GM23338 (cell line): Measurements from ENCODE around the gene TUBG2. TPM values are rescaled to one million over a fixed set of nuclear protein-coding genes. Genes with fewer than 3 reads are reported as not detected.
A peak's percentile ranks its signal among the peaks of the same experiment; 100 is the strongest.

ENCODE experiments used
- ATAC-seq: fragments of 200-7000 bp; cut with Tn5 transposase; 3 replicates; pipeline ENCODE4 v1.9.1; 2020
- DNase-seq: peaks from one replicate; pipeline ENCODE4 v3.0.0-alpha.2; 2015; ENCODE audit warnings: low spot score
- H2AFZ ChIP-seq: fragments of 200-600 bp; sonication (generic); 2 replicates; pipeline ENCODE4 v1.8.0; 2016; ENCODE audit warnings: antibody characterized with exemption, mild to moderate bottlenecking, moderate library complexity
- H3F3A ChIP-seq: fragments of 200-600 bp; sonication (generic); replicated peaks from 2 replicates; pipeline ENCODE4 v1.8.0; 2017; ENCODE audit warnings: antibody characterized with exemption, mixed run types, low read depth
- H3K27ac ChIP-seq: fragments of 200-600 bp; sonication (generic); 2 replicates; pipeline ENCODE4 v1.6.1; 2016; ENCODE audit warnings: low read depth
- H3K27me3 ChIP-seq: fragments of 200-600 bp; sonication (generic); 2 replicates; pipeline ENCODE4 v1.8.0; 2016; ENCODE audit warnings: mild to moderate bottlenecking, mixed run types, moderate library complexity; ENCODE audit not compliant: insufficient read depth
- H3K36me3 ChIP-seq: fragments of 200-600 bp; sonication (generic); 2 replicates; pipeline ENCODE4 v1.8.0; 2016; ENCODE audit warnings: mild to moderate bottlenecking; ENCODE audit not compliant: insufficient read depth
- H3K4me1 ChIP-seq: fragments of 200-600 bp; sonication (generic); 2 replicates; pipeline ENCODE4 v1.8.0; 2016; ENCODE audit warnings: mild to moderate bottlenecking, moderate library complexity; ENCODE audit not compliant: insufficient read depth
- H3K4me2 ChIP-seq: fragments of 200-600 bp; sonication (generic); 2 replicates; pipeline ENCODE4 v1.7.1; 2017; ENCODE audit warnings: mixed run types
- H3K4me3 ChIP-seq: fragments of 200-600 bp; sonication (generic); 2 replicates; pipeline ENCODE4 v1.6.1; 2016; ENCODE audit warnings: mixed run types
- H3K79me2 ChIP-seq: fragments of 200-600 bp; sonication (generic); replicated peaks from 2 replicates; pipeline ENCODE4 v1.8.0; 2017; ENCODE audit warnings: mild to moderate bottlenecking; ENCODE audit not compliant: insufficient read depth
- H3K9me2 ChIP-seq: fragments of 200-600 bp; sonication (generic); 2 replicates; pipeline ENCODE4 v1.8.0; 2017; ENCODE audit not compliant: insufficient read depth
- H4K20me1 ChIP-seq: fragments of 200-600 bp; sonication (generic); replicated peaks from 2 replicates; pipeline ENCODE4 v1.8.0; 2017; ENCODE audit warnings: mild to moderate bottlenecking; ENCODE audit not compliant: insufficient read depth
- H3K27ac Mint-ChIP-seq: 2 replicates; pipeline ENCODE4 v1.8.0; 2020; ENCODE audit warnings: inconsistent platforms, mild to moderate bottlenecking, moderate library complexity, mixed read lengths
- H3K27me3 Mint-ChIP-seq: 3 replicates; pipeline ENCODE4 v1.8.0; 2022; ENCODE audit warnings: low read depth, mild to moderate bottlenecking, moderate library complexity, mixed read lengths, inconsistent platforms; ENCODE audit not compliant: insufficient read depth, poor library complexity
- H3K36me3 Mint-ChIP-seq: 3 replicates; pipeline ENCODE4 v1.8.0; 2021; ENCODE audit warnings: low read depth, mild to moderate bottlenecking, inconsistent platforms, moderate library complexity, mixed read lengths
- H3K4me1 Mint-ChIP-seq: 3 replicates; pipeline ENCODE4 v1.8.0; 2020; ENCODE audit warnings: mild to moderate bottlenecking, inconsistent platforms, mixed read lengths
- H3K4me3 Mint-ChIP-seq: 3 replicates; pipeline ENCODE4 v1.8.0; 2021; ENCODE audit warnings: moderate library complexity, mild to moderate bottlenecking, inconsistent platforms, mixed read lengths
- H3K9me3 Mint-ChIP-seq: 3 replicates; pipeline ENCODE4 v1.8.0; 2020; ENCODE audit warnings: moderate library complexity, mild to moderate bottlenecking, inconsistent platforms, mixed read lengths
- CREB1 ChIP-seq: fragments of 250-450 bp; sonication (Bioruptor Pico); IDR thresholded peaks from 2 replicates; pipeline ENCODE4 v1.5.0; 2020; ENCODE audit warnings: low read depth, mild to moderate bottlenecking, moderate library complexity
- EZH2 ChIP-seq: fragments of 200-600 bp; sonication (generic); IDR thresholded peaks from one replicate; pipeline ENCODE4 v1.8.0; 2017; ENCODE audit warnings: antibody characterized with exemption, mild to moderate bottlenecking, low read depth; ENCODE audit not compliant: unreplicated experiment
- EZH2phosphoT487 ChIP-seq: fragments of 200-600 bp; sonication (generic); IDR thresholded peaks from one replicate; pipeline ENCODE4 v1.8.1; 2018; ENCODE audit warnings: antibody characterized with exemption; ENCODE audit not compliant: unreplicated experiment
- JUNB ChIP-seq: IDR thresholded peaks from one replicate; pipeline ENCODE4 v1.6.1; 2016; ENCODE audit warnings: antibody characterized with exemption; ENCODE audit not compliant: unreplicated experiment
- NANOG ChIP-seq: IDR thresholded peaks from 2 replicates; pipeline ENCODE4 v1.6.1; 2016; ENCODE audit warnings: antibody characterized with exemption, borderline replicate concordance
- POLR2AphosphoS5 ChIP-seq: IDR thresholded peaks from 2 replicates; pipeline ENCODE4 v1.6.1; 2016; ENCODE audit warnings: antibody characterized with exemption, low read depth
- STAT1 ChIP-seq: IDR thresholded peaks from one replicate; pipeline ENCODE4 v1.6.1; 2016; ENCODE audit warnings: antibody characterized with exemption; ENCODE audit not compliant: unreplicated experiment
- ZNF114 ChIP-seq: fragments of 250-450 bp; sonication (Bioruptor Pico); IDR thresholded peaks from 2 replicates; pipeline ENCODE4 v1.5.0; 2020; ENCODE audit warnings: mild to moderate bottlenecking, moderate library complexity
- ZNF331 ChIP-seq: fragments of 250-450 bp; sonication (Bioruptor Pico); IDR thresholded peaks from 2 replicates; pipeline ENCODE4 v1.5.0; 2020; ENCODE audit warnings: low read depth, mild to moderate bottlenecking, moderate library complexity
- polyA plus RNA-seq: library from polyadenylated mRNA; unstranded; fragments of >200 nt; fragmentation: Nextera tagmentation; extraction: Ambion mirVana; gene quantifications from 2 replicates; pipeline ENCODE4 v1.2.1, GENCODE V29; 2016
- total RNA-seq: library from RNA; depleted of rRNA; stranded (reverse); fragments of >200 nt; shearing (Covaris generic); gene quantifications from 2 replicates; pipeline ENCODE4 v1.2.3, GENCODE V29; 2014
- TF ChIP-seq, protein P1 (sequence below): IDR thresholded peaks from one replicate; pipeline ENCODE4 v1.6.1; 2018; ENCODE audit warnings: antibody characterized with exemption; ENCODE audit not compliant: unreplicated experiment
- TF ChIP-seq, protein P2 (sequence below): IDR thresholded peaks from 2 replicates; pipeline ENCODE4 v1.6.1; 2016; ENCODE audit warnings: antibody characterized with exemption

Gene TUBG2
- total and polyA plus RNA-seq, 2 experiments from 2014 or later, result 18.2 to 19.0 TPM

DNA sequence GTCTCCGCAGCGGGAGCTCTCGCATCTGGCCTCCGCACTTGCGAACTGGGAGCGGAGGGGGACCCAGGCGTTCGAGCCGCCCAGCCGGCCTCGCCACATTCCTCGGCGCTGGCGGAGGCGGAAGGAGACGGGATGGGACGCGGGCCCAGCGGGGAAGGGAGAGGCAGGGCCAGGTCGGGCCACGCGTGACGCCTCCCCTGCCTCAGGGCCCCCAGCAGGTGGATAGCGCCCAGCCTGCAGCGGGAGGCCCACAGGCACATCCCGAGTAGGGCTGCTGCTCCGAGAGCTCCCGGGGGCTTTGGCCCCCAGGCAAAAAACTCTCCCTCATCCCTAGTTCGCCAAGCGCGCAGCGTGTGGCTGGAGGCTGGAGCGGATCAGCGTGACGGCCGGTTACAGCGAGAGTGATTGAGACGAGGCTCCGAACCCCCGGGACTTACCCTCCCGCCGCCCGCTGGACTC is 16.9 kb downstream of the TUBG2 start (continued):
- TF ChIP-seq, protein P1, sequence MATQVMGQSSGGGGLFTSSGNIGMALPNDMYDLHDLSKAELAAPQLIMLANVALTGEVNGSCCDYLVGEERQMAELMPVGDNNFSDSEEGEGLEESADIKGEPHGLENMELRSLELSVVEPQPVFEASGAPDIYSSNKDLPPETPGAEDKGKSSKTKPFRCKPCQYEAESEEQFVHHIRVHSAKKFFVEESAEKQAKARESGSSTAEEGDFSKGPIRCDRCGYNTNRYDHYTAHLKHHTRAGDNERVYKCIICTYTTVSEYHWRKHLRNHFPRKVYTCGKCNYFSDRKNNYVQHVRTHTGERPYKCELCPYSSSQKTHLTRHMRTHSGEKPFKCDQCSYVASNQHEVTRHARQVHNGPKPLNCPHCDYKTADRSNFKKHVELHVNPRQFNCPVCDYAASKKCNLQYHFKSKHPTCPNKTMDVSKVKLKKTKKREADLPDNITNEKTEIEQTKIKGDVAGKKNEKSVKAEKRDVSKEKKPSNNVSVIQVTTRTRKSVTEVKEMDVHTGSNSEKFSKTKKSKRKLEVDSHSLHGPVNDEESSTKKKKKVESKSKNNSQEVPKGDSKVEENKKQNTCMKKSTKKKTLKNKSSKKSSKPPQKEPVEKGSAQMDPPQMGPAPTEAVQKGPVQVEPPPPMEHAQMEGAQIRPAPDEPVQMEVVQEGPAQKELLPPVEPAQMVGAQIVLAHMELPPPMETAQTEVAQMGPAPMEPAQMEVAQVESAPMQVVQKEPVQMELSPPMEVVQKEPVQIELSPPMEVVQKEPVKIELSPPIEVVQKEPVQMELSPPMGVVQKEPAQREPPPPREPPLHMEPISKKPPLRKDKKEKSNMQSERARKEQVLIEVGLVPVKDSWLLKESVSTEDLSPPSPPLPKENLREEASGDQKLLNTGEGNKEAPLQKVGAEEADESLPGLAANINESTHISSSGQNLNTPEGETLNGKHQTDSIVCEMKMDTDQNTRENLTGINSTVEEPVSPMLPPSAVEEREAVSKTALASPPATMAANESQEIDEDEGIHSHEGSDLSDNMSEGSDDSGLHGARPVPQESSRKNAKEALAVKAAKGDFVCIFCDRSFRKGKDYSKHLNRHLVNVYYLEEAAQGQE, result no peak
- no peak for TF ChIP-seq NANOG

DNA sequence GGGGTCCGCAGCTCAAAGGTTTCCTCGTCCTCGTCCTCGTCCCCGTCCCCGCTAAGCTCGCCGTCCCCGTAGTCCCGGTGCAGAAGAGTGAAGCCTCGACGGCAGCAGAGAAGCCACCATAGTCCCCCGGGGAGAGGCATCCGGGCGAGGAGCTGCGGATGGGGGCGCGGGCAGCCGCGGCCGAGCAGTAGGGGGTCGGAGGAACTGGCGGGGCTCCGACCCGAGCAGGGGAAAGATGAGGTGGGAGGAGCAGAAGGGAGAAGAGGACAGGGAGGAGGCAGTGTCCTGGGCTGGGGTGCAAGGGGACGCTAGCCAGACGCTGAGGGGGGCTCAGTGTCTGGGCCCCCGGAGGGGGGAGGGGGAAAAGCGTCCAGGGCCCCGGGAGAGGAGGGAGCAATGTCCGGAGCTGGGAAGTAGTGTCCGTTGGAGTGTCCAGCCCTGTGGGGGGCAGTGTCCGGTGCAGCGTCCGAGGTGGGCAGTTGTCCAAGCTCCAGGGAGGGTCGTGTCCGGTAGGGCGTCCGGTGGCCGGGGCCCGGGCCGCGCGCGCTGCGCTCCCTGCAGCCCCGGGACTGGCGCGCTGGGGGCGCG is 17.4 kb downstream of the TUBG2 start, which contains the start of gene PLEKHH3:
TSS of gene PLEKHH3 (minus strand) at position 571 of the 588 bp plus-strand sequence. CDS start at position 140, 431 bp downstream.
- Histone ChIP-seq H3K4me1 (peaks cover 47% of the 10 kb centered on the region), H2AFZ (peak within 1 kb of the TSS; percentile 72; the same call in 1 of the 2 replicates), H3K4me3 (peak within 1 kb of the TSS; percentile 92), H4K20me1 (no peaks in the 10 kb centered on the region), H3F3A (peaks cover 38% of the 10 kb centered on the region), H3K9me2 (no peaks in the 10 kb centered on the region), H3K4me2 (peak within 1 kb of the TSS; percentile 98), H3K27ac (peak within 1 kb of the TSS; percentile 90), H3K36me3 (no peaks in the 10 kb centered on the region; the same call in 1 of the 2 replicates), H3K79me2 (peaks cover 7% of the 10 kb centered on the region; the same call in 1 of the 2 replicates), H3K27me3 (peaks cover 65% of the 10 kb centered on the region)
- ATAC-seq (no peak), DNase-seq (peak; percentile 66)
- H3K4me1 Mint-ChIP-seq, result peaks cover 38% of the 10 kb centered on the region
- H3K27me3 Mint-ChIP-seq, result peaks cover 62% of the 10 kb centered on the region
- peak within 1 kb of the TSS; percentile 92 for H3K27ac Mint-ChIP-seq
- peaks cover 3% of the 10 kb centered on the region; the same call in 1 of the 3 replicates for H3K9me3 Mint-ChIP-seq
- H3K4me3 Mint-ChIP-seq, result peak within 1 kb of the TSS; percentile 86
- TF ChIP-seq, protein P2, sequence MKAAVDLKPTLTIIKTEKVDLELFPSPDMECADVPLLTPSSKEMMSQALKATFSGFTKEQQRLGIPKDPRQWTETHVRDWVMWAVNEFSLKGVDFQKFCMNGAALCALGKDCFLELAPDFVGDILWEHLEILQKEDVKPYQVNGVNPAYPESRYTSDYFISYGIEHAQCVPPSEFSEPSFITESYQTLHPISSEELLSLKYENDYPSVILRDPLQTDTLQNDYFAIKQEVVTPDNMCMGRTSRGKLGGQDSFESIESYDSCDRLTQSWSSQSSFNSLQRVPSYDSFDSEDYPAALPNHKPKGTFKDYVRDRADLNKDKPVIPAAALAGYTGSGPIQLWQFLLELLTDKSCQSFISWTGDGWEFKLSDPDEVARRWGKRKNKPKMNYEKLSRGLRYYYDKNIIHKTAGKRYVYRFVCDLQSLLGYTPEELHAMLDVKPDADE, result no peak
- peak; percentile 45; the same call in 1 of the 2 replicates for TF ChIP-seq POLR2AphosphoS5
- peaks cover 14% of the 10 kb centered on the region for H3K36me3 Mint-ChIP-seq

DNA sequence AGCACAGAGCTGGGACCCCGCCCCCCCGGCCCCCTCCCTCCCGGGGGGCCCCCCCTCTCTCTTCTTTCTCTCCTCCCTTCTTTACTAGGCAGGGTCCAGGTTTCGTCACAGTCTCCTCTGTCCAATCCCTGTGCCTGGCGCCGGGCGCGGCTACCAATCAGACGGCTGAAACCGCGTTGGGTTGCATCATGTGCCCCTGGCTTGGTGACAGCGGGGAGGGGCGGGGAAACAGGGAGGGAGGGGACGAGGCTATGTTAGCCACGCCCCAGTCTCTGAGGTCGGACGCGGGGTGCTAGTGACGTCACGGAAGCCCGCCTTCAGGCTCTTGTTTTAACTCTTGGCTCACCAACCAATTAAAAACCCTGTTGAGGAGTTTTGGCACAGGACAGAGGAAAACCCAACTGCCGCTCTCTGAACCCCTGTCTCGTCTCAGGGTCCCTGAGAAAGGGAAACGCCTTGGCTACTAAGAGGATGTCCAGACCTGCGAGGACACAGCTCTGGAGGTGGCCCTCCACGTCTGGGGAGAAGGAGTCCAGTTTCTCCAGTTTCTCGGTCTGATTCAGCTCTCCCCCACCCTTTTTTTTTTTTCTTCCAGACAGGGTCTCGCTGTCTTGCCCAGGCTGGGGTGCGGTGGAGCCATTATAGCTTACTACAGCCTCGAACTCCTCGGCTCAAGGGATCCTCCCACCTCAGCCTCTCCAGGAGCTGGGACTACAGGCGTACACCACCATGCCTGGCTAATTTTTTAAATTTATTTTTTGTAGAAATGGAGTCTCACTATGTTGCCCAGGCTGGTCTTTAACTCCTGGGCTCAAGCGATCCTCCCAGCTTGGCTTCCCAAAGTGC is 18.2 kb downstream of the TUBG2 start:
- peaks cover 36% of the 10 kb centered on the region for H3F3A ChIP-seq
- H3K27ac ChIP-seq, result peak overlapping the region; percentile 90
- Mint-ChIP-seq H3K9me3 (peaks cover 3% of the 10 kb centered on the region; the same call in 1 of the 3 replicates), H3K27ac (peak overlapping the region; percentile 92), H3K27me3 (peaks cover 59% of the 10 kb centered on the region), H3K4me1 (peaks cover 40% of the 10 kb centered on the region), H3K4me3 (peak overlapping the region; percentile 86), H3K36me3 (peaks cover 10% of the 10 kb centered on the region; the same call in 2 of the 3 replicates)
- H3K4me2 ChIP-seq, result peak overlapping the region; percentile 98
- H3K9me2 ChIP-seq, result no peaks in the 10 kb centered on the region
- peak overlapping the region; percentile 92 for H3K4me3 ChIP-seq
- peaks cover 7% of the 10 kb centered on the region; the same call in 1 of the 2 replicates for H3K79me2 ChIP-seq
- DNase-seq (peak; percentile 100), ATAC-seq (peak; percentile 29)
- H3K36me3 ChIP-seq, result no peaks in the 10 kb centered on the region
- no peaks in the 10 kb centered on the region for H4K20me1 ChIP-seq
- TF ChIP-seq CREB1 (CRISPR knock-in tag) (peak; percentile 99), JUNB (no peak), ZNF331 (CRISPR knock-in tag) (no peak), EZH2phosphoT487 (no peak), STAT1 (no peak), EZH2 (no peak), ZNF114 (CRISPR knock-in tag) (no peak), NANOG (no peak)
- peaks cover 47% of the 10 kb centered on the region for H3K4me1 ChIP-seq
- H2AFZ ChIP-seq, result no peak overlapping the region
- peaks cover 65% of the 10 kb centered on the region for H3K27me3 ChIP-seq
